Glomerular endothelial cell (primary cell): ENCODE data around the gene POMT2. TPM values are rescaled to one million over a fixed set of nuclear protein-coding genes. Genes with fewer than 3 reads are reported as not detected.
"Not testable (repeated sequence)": the region's sequence is repeated elsewhere in the genome, so short reads cannot be mapped to it uniquely, and the experiment has no call there.

Experiments
- DNase-seq: peaks from one replicate; pipeline ENCODE4 v3.0.0-alpha.2; 2011; ENCODE audit warnings: low read depth, low spot score; ENCODE audit errors: extremely low read depth
- total RNA-seq: library from RNA; depleted of rRNA; stranded (reverse); fragments of >200 nt; gene quantifications from 2 replicates; pipeline ENCODE4 v1.2.3, GENCODE V29; 2015

POMT2 gene
- total RNA-seq, 1 donor from 2014 or later, result 34.3 TPM

DNA sequence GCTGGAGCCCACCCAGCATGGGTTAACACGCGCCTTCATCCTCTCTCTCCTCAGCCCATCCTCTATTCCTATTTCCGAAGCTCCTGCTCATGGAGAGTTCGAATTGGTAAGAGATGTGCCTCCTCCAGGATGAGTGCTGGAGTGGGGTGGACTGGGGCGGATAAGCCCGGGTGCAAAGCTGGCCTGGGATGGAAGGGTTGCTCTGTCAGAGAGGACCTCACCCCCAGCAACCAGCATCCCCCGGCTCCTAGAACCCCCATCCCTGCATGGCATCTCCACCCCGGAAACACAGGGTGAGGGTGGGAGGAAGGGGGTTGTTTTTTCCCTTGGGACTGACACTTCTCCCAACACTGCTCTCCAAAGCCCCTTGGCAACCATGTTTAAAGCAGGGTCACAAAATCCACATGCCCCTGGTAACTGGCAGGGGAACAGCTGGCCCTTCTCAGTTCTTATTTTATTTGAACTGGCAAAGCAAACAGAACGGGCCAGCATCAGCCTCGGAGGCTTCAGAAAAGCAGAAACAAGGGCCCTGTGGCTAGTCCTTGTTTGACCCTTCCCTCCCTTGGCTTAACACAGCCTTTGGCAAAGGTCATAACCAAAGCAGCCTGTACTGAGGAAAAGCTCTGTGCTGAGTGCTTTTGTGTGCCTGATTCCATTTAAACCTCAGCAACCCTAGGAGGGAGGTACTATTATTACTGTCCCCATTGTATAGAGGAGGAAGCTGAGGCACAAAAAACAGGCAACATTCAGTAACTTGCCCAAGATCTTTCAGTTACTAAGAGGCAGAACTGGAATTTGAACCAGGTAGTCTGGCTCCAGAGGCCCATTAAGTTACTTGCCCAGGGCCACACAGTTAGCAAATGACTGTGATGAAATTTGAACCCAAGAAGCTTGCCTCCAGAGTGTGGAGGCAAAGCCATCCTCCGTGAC lies 4.4 kb upstream of the POMT2 start:
- no peak for DNase-seq

- no peak for DNase-seq
Observed at GRCh38 chr14:77324289-77324688, 3.6 kb upstream of the POMT2 start.

- DNase-seq, result no peak
Observed at GRCh38 chr14:77323571-77323970, 2.9 kb upstream of the POMT2 start.

GRCh38 chr14:77322951-77323350 lies 2.3 kb upstream of the POMT2 start:
- no peak for DNase-seq

DNA sequence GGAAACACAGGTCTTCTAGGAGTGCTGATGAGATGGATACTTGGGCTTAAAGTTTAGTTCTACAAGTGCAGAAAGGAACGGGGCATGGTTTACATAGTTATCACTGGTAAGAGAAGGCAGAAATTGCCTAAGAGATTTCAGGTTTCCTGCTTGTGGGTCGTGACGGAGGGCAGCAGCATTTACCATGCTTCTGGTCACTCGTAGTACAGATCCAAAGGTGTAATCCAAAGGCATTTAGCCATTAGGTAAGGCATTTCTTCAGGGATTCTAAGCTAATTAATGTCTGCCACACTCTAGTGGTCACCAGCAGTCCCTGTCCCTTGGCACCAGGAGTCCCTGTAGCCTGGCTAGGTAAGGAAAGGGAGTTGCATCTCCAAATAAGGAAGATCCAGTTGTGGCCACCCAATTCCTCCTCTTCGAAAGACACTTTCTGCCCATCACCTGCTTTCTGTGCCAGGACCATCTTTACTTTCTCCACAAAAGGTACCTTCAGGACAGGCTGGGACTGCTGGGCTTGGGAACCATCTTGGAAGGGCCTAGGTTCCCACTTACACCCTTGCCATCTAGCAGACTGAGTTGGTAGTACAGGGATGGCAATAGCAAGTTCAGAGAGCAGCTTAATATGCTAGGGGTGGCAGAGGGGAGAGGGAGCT lies 1.7 kb upstream of the POMT2 start:
- no peak for DNase-seq

DNA sequence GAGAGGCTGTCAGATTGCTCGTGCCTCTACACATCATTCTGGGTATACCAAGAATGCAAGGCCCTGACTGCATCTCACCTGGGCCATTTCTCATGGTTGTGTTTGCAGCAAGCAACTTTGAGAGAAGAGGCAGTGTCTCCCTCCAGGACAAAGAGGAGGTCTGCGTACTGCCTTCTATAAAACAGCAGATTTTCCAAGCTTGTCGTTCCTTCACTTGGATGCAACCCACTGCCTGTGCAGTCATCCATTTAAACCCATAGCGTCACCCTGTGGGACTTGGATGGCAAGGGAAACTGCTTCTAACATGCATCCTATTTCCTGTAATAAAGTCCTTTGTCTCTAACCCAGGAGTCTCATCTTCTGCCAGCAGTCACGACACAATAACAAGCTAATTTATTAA lies 1.3 kb downstream of the POMT2 start:
- no peak for DNase-seq

GRCh38 chr14:77318756-77319155 lies 1.9 kb downstream of the POMT2 start:
- DNase-seq, result not testable (repeated sequence)

GRCh38 chr14:77318006-77318553 lies 2.6 kb downstream of the POMT2 start:
- no peak for DNase-seq

DNA sequence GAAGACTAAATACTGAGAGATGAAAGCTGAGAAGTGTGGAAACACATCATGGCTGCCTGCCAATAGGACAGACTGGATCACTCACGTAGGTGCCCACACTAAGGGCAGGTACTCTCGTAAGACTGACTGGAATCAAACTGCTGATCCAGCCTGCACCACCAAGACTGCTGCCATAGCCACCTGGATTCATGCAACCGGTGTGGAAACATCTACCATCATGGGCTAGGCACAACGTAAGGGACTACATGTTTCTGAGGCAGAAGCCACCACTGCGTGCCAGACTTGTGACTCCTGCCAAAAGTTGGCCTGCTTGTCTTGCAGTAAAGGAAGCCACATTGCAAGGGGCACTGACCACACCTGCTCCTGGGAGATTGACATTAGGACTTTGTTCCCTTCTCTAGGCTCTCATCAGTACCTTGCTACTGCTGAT lies 3.8 kb downstream of the POMT2 start:
- no peak for DNase-seq

DNA sequence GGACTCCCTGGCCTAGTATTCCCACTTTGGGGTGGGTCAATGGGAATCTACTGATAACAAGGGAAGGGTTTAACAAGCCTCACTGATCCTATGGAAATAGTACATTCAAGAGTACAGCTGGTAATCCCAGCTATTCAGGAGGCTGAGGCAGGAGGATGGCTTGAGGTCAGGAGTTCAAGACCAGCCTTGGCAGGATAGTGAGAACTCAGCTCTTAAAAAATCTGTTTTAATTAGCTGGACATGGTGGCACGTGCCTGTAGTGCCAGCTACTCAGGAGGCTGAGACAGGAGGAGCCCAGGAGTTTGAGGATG lies 4.5 kb downstream of the POMT2 start:
- no peak for DNase-seq

DNA sequence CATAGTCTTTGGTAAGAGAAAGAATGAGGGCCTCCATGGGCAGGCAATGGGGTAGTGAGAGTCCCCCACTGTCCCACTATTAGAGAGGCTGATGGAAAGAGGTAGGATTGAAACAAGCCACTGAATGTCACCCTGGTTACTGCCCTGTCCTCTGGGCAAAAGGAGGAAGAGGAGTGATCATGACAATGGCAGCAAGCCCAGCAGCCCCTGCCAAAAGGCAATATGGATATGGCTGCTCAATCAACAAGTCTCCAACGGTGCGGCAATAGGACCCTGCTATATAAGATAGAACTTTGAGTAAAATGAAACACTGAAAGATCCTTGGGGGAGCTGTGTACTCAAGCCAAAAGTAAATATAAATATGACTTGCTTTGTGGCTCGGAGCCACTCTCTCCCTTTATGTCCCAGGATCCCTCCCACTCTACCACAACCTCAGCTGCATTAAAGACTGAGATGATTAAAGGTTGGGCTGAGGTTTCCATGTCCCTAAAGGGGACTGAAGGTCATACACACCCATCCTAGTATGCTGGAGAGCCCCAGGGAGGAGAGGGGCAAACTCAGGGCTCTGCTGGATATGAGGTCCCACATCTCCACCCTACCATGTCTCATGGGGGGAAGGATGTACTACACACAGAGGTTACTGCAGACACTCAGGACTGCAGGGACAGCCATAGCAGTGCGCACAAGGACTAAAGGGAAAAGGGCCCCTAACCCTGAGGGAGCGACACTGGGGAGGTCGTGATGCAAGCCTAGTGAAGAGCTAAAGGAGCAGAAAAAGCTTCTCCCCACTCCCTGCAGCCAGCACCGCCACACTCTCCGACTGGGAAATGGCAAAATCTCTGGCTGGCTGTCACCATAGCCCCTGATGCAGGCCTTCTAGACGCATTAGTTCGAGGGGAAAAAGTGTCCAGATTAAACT lies 5.9 kb downstream of the POMT2 start:
- DNase-seq, result no peak

DNA sequence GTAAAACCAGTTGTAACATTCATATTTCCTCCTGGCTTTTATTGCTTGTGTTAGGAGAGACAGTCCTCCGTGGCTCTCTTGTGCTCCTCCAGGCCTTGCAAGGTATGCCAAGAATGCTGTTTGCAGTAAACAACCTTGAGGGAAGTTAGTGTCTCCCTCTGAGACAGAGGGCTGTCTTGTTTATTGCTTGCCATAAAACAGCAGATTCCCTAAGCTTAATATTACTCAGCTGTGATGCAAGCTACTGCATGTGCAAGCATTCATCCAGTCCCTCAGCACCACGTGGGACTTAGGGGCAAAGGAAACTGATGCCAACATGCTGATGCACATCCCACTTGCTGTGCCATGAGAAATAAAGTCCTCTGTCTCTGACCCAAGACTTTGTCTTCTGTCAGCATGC lies 6.6 kb downstream of the POMT2 start:
- no peak for DNase-seq

- no peak for DNase-seq
Observed at GRCh38 chr14:77313371-77313770, 7.3 kb downstream of the POMT2 start.

GRCh38 chr14:77311217-77311616 lies 9.5 kb downstream of the POMT2 start:
- DNase-seq, result no peak

DNA sequence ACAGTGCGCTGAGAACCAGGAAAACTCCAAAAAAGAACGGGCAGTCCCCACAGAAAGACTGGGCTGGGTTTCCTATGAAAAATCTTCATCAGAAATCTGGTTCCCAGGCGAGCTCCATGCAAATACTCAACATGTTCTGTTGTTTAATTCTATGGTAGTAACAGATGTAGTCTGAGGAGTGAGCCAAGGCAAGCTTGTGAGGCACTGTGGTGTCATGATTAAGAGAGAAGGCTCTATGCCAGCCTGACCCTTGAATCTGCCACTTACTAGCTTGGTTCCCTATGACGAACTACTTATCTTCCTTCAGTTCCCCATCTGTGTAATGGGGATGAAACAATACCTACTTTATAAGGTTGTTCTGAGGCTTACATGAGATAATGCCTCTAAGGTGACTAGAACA lies 10.7 kb downstream of the POMT2 start:
- DNase-seq, result no peak

DNA sequence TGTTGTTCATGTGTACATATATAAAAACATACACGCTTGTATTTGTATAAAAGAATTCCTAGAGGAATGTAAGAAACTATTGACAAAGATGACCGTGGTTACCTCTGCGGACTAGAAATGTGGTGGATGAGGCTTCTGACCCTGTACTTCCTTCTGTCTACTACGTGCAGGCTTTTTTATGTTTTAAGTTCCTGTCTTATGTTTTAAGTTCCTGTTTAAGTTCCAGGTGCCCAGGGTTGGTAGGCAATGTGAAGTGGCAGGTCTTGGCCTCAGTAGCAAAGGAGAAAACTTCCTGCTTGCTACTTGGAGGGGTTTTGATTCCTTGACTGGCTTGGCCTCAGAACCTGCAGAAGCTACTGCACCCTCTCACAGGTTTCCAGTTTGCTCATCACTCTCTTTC lies 11.6 kb downstream of the POMT2 start:
- DNase-seq, result no peak

GRCh38 chr14:77306851-77307496 lies 13.7 kb downstream of the POMT2 start:
- DNase-seq, result no peak

- DNase-seq, result no peak
Observed at GRCh38 chr14:77306416-77306815, 14.3 kb downstream of the POMT2 start.

DNA sequence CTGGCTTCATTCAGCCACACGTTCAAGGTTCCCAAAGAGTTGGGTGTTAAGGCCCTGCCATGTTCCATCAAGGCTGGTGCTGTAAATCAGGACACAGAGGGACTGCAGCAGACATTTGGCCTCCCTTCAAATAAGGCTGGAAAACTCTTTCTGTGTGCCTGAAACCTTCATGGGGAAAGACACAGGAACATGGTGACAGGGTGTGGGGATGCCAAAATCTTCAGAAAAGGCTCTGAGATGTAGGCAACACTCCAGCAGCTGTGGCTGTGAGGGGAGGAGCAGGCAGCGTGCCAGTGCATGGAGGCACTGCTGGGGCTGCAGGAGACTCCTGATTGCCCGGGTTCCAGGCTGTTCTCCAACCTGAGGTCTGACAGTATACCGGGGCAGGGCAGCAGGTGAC lies 15.0 kb downstream of the POMT2 start:
- no peak for DNase-seq

GRCh38 chr14:77303417-77304156 lies 17.1 kb downstream of the POMT2 start:
- peak; percentile 82 for DNase-seq
